ENCODE results near the gene SPINK13. TPM values are rescaled to one million over a fixed set of nuclear protein-coding genes. Genes with fewer than 3 reads are reported as not detected.

SPINK13 gene
- polyA plus RNA-seq, 1 donor from 2014 or later, result not detected

DNA sequence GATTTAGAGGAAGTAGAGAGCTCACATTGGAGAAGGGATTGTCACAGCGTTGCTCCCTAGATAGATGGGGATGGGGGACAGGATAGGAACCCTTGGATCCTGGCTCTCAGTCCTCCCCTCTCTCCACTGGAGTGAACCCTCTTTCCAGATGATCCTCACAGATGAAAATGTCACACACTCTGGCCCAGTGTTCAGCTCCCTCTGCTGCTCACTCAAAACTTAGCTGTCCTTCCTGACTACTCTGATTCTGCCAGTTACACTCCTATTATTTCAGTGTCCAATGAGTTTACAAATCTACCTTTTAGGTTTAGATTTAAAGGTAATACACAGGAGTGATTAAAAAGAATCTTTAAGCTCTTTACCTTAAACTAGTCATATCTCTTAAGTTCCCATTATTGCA, 37.9 kb downstream of the SPINK13 start:
- H3K27ac ChIP-seq (ENCODE audit: low read length), result no peak overlapping the region
- H4K20me1 ChIP-seq (ENCODE audit: insufficient read depth), result no peaks in the 10 kb centered on the region
- H3K79me2 ChIP-seq (replicated peaks; ENCODE audit: insufficient read depth, low read length), result no peaks in the 10 kb centered on the region
- no peaks in the 10 kb centered on the region for H3K9me2 ChIP-seq (ENCODE audit: insufficient read depth, low read length)
- H3K27me3 ChIP-seq (ENCODE audit: insufficient read depth, low read depth, low read length), result no peaks in the 10 kb centered on the region
- no peak overlapping the region for H2AFZ ChIP-seq (ENCODE audit: low read depth, low read length)
- H3K36me3 ChIP-seq (ENCODE audit: insufficient read depth, low read length), result no peaks in the 10 kb centered on the region
- H3K4me2 ChIP-seq (ENCODE audit: low read length), result no peak overlapping the region
- no peak for TF ChIP-seq EP300 (conservative IDR thresholded peaks at IDR 0.05; ENCODE audit: poor library complexity, severe bottlenecking)
- no peak overlapping the region for H3K4me3 ChIP-seq (ENCODE audit: low read length)
- H3F3A ChIP-seq (ENCODE audit: insufficient read depth, low read length, poor library complexity, severe bottlenecking), result no peaks in the 10 kb centered on the region
- no peak overlapping the region for H3K9ac ChIP-seq (ENCODE audit: low read length)
- H3K9me3 ChIP-seq (ENCODE audit: low read length), result no peaks in the 10 kb centered on the region

DNA sequence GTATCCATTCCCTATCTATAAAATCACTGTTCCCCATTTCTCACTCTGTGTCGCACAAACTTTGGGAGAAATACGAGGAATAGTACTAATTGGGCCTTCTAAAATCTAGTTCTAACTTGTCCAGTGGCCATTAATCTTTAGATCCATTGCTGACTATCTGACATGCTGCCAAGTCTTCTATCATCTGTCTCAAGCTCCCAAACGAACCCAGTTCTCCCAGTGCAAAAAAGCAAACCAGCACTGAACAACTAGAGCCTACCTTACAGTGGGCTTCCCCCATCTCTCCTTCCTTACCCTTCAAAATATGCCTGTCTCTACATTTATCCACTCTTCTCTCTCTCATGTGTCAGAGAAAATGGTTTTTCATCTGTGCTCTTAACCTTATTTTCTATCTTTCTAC, 40.4 kb downstream of the SPINK13 start:
- no peaks in the 10 kb centered on the region for H3K9me2 ChIP-seq (ENCODE audit: insufficient read depth, low read length)
- H3K4me3 ChIP-seq (ENCODE audit: low read length), result no peak overlapping the region
- no peaks in the 10 kb centered on the region for H3K36me3 ChIP-seq (ENCODE audit: insufficient read depth, low read length)
- no peaks in the 10 kb centered on the region for H3K9me3 ChIP-seq (ENCODE audit: low read length)
- no peaks in the 10 kb centered on the region for H4K20me1 ChIP-seq (ENCODE audit: insufficient read depth)
- no peak overlapping the region for H2AFZ ChIP-seq (ENCODE audit: low read depth, low read length)
- TF ChIP-seq POLR2AphosphoS5 (IDR thresholded peaks at IDR 0.05), result no peak
- H3K79me2 ChIP-seq (replicated peaks; ENCODE audit: insufficient read depth, low read length), result no peaks in the 10 kb centered on the region
- H3K27ac ChIP-seq (ENCODE audit: low read length), result no peak overlapping the region
- H3K4me2 ChIP-seq (ENCODE audit: low read length), result no peak overlapping the region
- no peak overlapping the region for H3K9ac ChIP-seq (ENCODE audit: low read length)
- no peaks in the 10 kb centered on the region for H3K27me3 ChIP-seq (ENCODE audit: insufficient read depth, low read depth, low read length)
- no peaks in the 10 kb centered on the region for H3F3A ChIP-seq (ENCODE audit: insufficient read depth, low read length, poor library complexity, severe bottlenecking)

DNA sequence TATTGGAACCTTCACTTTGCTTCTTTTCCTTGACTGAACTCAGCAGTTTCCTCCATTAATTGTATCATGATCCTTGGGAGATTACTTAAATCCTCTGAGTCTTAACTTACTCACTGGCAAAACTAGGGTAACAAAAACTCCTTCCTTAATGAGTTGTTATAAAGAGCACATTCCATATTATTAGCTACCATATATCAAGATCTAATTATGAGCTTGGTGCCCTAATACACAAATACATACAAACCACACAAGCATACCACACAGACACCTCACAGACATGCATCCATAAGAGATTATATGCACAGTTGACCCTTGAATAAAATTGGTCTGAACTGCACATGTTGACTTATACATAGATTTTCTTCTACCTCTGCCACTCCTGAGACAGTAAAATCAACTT, 41.2 kb downstream of the SPINK13 start:
- Histone ChIP-seq H3K4me2 (ENCODE audit: low read length) (no peak overlapping the region), H3F3A (ENCODE audit: insufficient read depth, low read length, poor library complexity, severe bottlenecking) (no peaks in the 10 kb centered on the region), H3K4me3 (ENCODE audit: low read length) (no peak overlapping the region), H3K27ac (ENCODE audit: low read length) (no peak overlapping the region), H3K9ac (ENCODE audit: low read length) (no peak overlapping the region), H3K9me2 (ENCODE audit: insufficient read depth, low read length) (no peaks in the 10 kb centered on the region), H2AFZ (ENCODE audit: low read depth, low read length) (no peak overlapping the region), H4K20me1 (ENCODE audit: insufficient read depth) (no peaks in the 10 kb centered on the region), H3K9me3 (ENCODE audit: low read length) (no peaks in the 10 kb centered on the region), H3K27me3 (ENCODE audit: insufficient read depth, low read depth, low read length) (no peaks in the 10 kb centered on the region), H3K79me2 (replicated peaks; ENCODE audit: insufficient read depth, low read length) (no peaks in the 10 kb centered on the region), H3K36me3 (ENCODE audit: insufficient read depth, low read length) (no peaks in the 10 kb centered on the region)
- TF ChIP-seq MXI1 (conservative IDR thresholded peaks at IDR 0.05; ENCODE audit: poor library complexity, severe bottlenecking) (no peak), TAF1 (IDR thresholded peaks at IDR 0.05; ENCODE audit: low read depth) (no peak), SMC3 (conservative IDR thresholded peaks at IDR 0.05; ENCODE audit: poor library complexity) (no peak), POLR2AphosphoS5 (IDR thresholded peaks at IDR 0.05) (no peak), EP300 (conservative IDR thresholded peaks at IDR 0.05; ENCODE audit: poor library complexity, severe bottlenecking) (no peak), RAD21 (conservative IDR thresholded peaks at IDR 0.05) (no peak), EZH2 (IDR thresholded peaks at IDR 0.05; ENCODE audit: borderline replicate concordance, insufficient read depth, low read length, poor library complexity, severe bottlenecking) (no peak)
- TF ChIP-seq, protein P1, sequence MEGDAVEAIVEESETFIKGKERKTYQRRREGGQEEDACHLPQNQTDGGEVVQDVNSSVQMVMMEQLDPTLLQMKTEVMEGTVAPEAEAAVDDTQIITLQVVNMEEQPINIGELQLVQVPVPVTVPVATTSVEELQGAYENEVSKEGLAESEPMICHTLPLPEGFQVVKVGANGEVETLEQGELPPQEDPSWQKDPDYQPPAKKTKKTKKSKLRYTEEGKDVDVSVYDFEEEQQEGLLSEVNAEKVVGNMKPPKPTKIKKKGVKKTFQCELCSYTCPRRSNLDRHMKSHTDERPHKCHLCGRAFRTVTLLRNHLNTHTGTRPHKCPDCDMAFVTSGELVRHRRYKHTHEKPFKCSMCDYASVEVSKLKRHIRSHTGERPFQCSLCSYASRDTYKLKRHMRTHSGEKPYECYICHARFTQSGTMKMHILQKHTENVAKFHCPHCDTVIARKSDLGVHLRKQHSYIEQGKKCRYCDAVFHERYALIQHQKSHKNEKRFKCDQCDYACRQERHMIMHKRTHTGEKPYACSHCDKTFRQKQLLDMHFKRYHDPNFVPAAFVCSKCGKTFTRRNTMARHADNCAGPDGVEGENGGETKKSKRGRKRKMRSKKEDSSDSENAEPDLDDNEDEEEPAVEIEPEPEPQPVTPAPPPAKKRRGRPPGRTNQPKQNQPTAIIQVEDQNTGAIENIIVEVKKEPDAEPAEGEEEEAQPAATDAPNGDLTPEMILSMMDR (IDR thresholded peaks at IDR 0.05; ENCODE audit: poor library complexity, severe bottlenecking), result no peak
- TF ChIP-seq, protein P2, sequence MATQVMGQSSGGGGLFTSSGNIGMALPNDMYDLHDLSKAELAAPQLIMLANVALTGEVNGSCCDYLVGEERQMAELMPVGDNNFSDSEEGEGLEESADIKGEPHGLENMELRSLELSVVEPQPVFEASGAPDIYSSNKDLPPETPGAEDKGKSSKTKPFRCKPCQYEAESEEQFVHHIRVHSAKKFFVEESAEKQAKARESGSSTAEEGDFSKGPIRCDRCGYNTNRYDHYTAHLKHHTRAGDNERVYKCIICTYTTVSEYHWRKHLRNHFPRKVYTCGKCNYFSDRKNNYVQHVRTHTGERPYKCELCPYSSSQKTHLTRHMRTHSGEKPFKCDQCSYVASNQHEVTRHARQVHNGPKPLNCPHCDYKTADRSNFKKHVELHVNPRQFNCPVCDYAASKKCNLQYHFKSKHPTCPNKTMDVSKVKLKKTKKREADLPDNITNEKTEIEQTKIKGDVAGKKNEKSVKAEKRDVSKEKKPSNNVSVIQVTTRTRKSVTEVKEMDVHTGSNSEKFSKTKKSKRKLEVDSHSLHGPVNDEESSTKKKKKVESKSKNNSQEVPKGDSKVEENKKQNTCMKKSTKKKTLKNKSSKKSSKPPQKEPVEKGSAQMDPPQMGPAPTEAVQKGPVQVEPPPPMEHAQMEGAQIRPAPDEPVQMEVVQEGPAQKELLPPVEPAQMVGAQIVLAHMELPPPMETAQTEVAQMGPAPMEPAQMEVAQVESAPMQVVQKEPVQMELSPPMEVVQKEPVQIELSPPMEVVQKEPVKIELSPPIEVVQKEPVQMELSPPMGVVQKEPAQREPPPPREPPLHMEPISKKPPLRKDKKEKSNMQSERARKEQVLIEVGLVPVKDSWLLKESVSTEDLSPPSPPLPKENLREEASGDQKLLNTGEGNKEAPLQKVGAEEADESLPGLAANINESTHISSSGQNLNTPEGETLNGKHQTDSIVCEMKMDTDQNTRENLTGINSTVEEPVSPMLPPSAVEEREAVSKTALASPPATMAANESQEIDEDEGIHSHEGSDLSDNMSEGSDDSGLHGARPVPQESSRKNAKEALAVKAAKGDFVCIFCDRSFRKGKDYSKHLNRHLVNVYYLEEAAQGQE (IDR thresholded peaks at IDR 0.05; ENCODE audit: borderline replicate concordance), result no peak
